Thymus (tissue), 11 donors: ENCODE results near the gene PCSK1N. TPM values are rescaled to one million over a fixed set of nuclear protein-coding genes. Genes with fewer than 3 reads are reported as not detected.

ENCODE experiments used
- DNase-seq, 9 donors: peaks; one replicate each; pipeline ENCODE4 v3.0.0-alpha.2; 2013; ENCODE audit warnings: low spot score in 9 of 9, low read depth in 6 of 9, missing footprints in 1 of 9
- H3K27ac ChIP-seq, 2 donors: one replicate each; pipeline ENCODE4 v1.5.1; 2013; ENCODE audit warnings: control low read depth in 1 of 2, low read depth in 1 of 2, low read length in 1 of 2, mild to moderate bottlenecking in 1 of 2, moderate library complexity in 1 of 2
- H3K27me3 ChIP-seq, 2 donors: one replicate each; pipeline ENCODE4 v1.5.1; 2013; ENCODE audit warnings: low read length in 1 of 2; ENCODE audit not compliant: control insufficient read depth in 2 of 2, insufficient read depth in 1 of 2
- H3K36me3 ChIP-seq, 2 donors: one replicate each; pipeline ENCODE4 v1.5.1; 2013; ENCODE audit warnings: low read length in 1 of 2, mild to moderate bottlenecking in 1 of 2, moderate library complexity in 1 of 2; ENCODE audit not compliant: control insufficient read depth in 2 of 2, insufficient read depth in 2 of 2
- H3K4me1 ChIP-seq, 2 donors: one replicate each; pipeline ENCODE4 v1.5.1; 2013; ENCODE audit warnings: low read length in 2 of 2; ENCODE audit not compliant: control insufficient read depth in 2 of 2, insufficient read depth in 2 of 2
- H3K4me3 ChIP-seq, 2 donors: one replicate each; pipeline ENCODE4 v1.5.1; 2013; ENCODE audit warnings: low read length in 2 of 2, control low read depth in 1 of 2, mild to moderate bottlenecking in 1 of 2
- H3K9me3 ChIP-seq, 2 donors: one replicate each; pipeline ENCODE4 v1.5.1; 2013; ENCODE audit warnings: low read length in 1 of 2, mild to moderate bottlenecking in 1 of 2; ENCODE audit not compliant: control insufficient read depth in 2 of 2, insufficient read depth in 1 of 2
- WGBS: extraction: QIAGEN DNeasy Blood & Tissue Kit; methylation state at CpG from one replicate; pipeline ENCODE4 v1.1.7; 2013; 5-methylcytosine and 5-hydroxymethylcytosine counted together
- polyA plus RNA-seq: library from polyadenylated mRNA; stranded (reverse); fragments of 200-250 nt; gene quantifications from one replicate; pipeline ENCODE4 v1.2.3, GENCODE V29; 2013
- total RNA-seq: library from RNA; stranded (reverse); fragments of 120-200 nt; gene quantifications from one replicate; pipeline ENCODE4 v1.2.4, GENCODE V29; 2013
- donor health status: healthy.

The PCSK1N gene
- total and polyA plus RNA-seq, 2 donors, result 0.33 to 0.55 TPM

GRCh38 chrX:48852857-48853256, 17.4 kb upstream of the PCSK1N start:
- H3K27ac ChIP-seq, result no peak overlapping the region
- 95% methylated on average over 7 of the region's 7 CpGs for WGBS
- H3K36me3 ChIP-seq, result no peaks in the 10 kb centered on the region
- DNase-seq, result no peak
- H3K9me3 ChIP-seq, result no peaks in the 10 kb centered on the region
- no peak overlapping the region for H3K4me3 ChIP-seq
- H3K27me3 ChIP-seq, result no peaks in the 10 kb centered on the region
- no peaks in the 10 kb centered on the region for H3K4me1 ChIP-seq

- H3K4me3 ChIP-seq, result no peak overlapping the region
- DNase-seq, result no peak
- H3K27ac ChIP-seq, result no peak overlapping the region
- no peaks in the 10 kb centered on the region for H3K36me3 ChIP-seq
- H3K9me3 ChIP-seq, result no peaks in the 10 kb centered on the region
- H3K27me3 ChIP-seq, result peaks cover 0 to 6% of the 10 kb centered on the region in 2 donors
- H3K4me1 ChIP-seq, result no peaks in the 10 kb centered on the region
- 0% methylated on average over 1 of the region's 1 CpG for WGBS
Measured at GRCh38 chrX:48848847-48849246, 13.4 kb upstream of the PCSK1N start.

DNA sequence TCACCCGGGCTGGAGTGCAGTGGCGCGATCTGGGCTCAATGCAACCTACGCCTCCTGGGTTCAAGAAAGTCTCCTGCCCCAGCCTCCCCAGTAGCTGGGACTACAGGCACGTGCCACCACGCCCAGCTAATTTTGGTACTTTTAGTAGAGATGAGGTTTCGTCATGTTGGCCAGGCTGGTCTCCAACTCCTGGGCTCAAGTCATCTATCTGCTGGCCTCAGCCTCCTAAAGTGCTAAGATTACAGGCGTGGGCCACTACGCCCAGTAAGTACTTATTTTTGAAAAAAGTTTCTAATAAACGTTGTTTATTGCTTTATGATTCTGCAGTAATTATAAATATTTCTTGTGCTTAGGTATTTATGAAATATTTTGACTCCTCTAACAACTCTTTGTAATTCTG, 4.3 kb upstream of the PCSK1N start:
- Histone ChIP-seq H3K36me3 (no peaks in the 10 kb centered on the region), H3K4me3 (no peak overlapping the region)
- WGBS, result 96% methylated on average over 10 of the region's 10 CpGs

DNA sequence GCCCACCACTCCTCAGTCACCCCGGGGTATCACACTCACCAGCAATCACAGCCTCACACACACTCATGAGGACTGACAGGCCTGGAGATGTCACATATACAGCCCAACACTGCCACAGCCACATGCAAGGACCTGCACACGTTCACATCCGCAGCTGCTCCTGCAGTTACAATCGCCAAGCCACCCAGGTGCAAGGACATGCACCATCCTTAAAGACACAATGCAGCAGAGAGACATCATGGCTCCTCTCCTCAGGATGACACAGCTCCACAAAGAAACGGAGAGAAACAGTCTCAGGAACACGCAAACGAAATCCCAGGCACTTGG, 1.1 kb downstream of the PCSK1N start:
- H3K27ac ChIP-seq, result no peak overlapping the region
- no peak overlapping the region for H3K4me3 ChIP-seq
- peaks cover 35 to 67% of the 10 kb centered on the region in 2 donors for H3K27me3 ChIP-seq
- WGBS, result 11% methylated on average over 7 of the region's 7 CpGs
- peaks cover 0 to 5% of the 10 kb centered on the region in 2 donors for H3K4me1 ChIP-seq
- peaks cover 0 to 8% of the 10 kb centered on the region in 2 donors for H3K9me3 ChIP-seq
- peak in 1 of 9 donors; percentile 18 for DNase-seq
- no peaks in the 10 kb centered on the region for H3K36me3 ChIP-seq

More for the DNA sequence above, 4.3 kb upstream of the PCSK1N start:
- peaks cover 0 to 3% of the 10 kb centered on the region in 2 donors for H3K4me1 ChIP-seq
- no peak overlapping the region for H3K27ac ChIP-seq
- no peak for DNase-seq
- peaks cover 0 to 3% of the 10 kb centered on the region in 2 donors for H3K9me3 ChIP-seq
- H3K27me3 ChIP-seq, result peaks cover 8 to 34% of the 10 kb centered on the region in 2 donors

DNA sequence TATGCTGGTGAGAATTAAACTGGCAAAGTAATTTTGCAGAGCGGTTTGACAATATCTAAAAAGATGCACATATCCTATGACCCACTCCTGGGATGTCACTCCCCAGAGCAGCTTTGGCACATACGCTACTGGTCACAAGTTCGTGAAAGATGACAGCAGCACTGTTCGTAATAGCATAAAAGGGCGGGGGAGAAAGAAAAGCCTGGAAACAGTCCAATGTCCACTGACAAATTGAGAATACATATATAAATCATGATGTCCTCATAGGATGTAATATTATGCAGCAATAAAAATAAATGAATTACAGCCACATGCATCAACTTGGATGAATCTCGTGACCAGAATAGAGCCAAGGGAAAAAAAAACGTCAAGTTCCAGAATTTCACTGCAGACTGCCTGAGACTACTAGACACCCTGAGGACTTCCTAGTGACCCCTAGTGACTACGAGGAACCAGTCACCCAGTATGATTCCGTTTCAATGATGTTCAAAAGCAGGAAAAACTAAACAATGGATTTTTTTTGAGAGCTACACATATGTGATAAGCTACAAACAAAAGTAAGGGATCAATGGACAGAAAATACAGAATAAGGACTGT, 1.8 kb downstream of the PCSK1N start:
- Histone ChIP-seq H3K4me3 (no peak overlapping the region), H3K27me3 (peaks cover 35 to 71% of the 10 kb centered on the region in 2 donors), H3K4me1 (peaks cover 0 to 5% of the 10 kb centered on the region in 2 donors), H3K9me3 (peaks cover 0 to 8% of the 10 kb centered on the region in 2 donors), H3K36me3 (no peaks in the 10 kb centered on the region), H3K27ac (no peak overlapping the region)
- DNase-seq, result no peak
- 41% methylated on average over 9 of the region's 9 CpGs for WGBS

- Histone ChIP-seq H3K4me1 (peaks cover 0 to 5% of the 10 kb centered on the region in 2 donors), H3K27ac (no peak overlapping the region), H3K4me3 (no peak overlapping the region), H3K27me3 (peaks cover 44 to 81% of the 10 kb centered on the region in 2 donors), H3K36me3 (no peaks in the 10 kb centered on the region), H3K9me3 (peaks cover 0 to 14% of the 10 kb centered on the region in 2 donors)
- 4% methylated on average over 56 of the region's 57 CpGs for WGBS
- no peak for DNase-seq
Measured at GRCh38 chrX:48831909-48832291, 3.5 kb downstream of the PCSK1N start.

DNA sequence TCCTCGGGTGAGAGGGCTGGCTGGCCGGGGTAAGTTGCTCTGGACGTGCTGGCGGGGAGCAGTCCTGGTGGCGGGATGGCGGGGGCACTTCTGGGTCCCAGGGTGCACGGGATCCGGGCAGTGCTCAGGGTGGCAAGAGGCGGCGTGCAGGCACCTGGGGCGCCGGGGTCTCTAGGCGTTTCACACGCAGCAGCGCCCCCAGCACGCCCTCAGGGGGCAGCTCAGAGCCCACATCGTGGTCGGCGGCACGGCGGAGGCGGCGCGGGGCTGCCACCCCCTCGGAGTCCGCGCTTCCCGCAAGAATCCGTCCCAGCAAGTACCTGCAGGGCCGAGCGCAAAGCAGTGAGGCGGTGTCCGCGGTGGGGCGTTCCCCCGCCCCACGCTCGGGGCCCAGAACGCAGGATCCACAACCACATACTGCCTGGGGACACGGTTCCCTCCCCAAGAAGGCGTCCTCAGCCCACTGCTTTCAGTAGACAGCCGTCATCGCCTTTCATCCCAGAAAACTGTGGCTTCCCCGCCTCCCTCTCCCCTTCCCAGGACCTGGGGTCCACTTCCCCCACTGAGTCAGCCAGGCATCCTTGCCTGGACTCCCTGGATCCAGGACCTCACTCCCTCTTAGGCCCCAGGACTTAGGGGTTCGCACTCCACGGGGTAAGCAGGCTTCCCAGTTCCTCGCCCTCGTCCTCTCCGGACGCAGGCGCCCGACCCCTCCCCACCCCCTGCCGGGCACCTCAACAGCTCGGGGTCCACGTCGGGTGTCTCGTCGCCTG, 4.1 kb downstream of the PCSK1N start:
- Histone ChIP-seq H3K36me3 (no peaks in the 10 kb centered on the region), H3K4me3 (no peak overlapping the region), H3K9me3 (peaks cover 0 to 16% of the 10 kb centered on the region in 2 donors), H3K4me1 (peaks cover 0 to 5% of the 10 kb centered on the region in 2 donors), H3K27me3 (peaks cover 45 to 81% of the 10 kb centered on the region in 2 donors), H3K27ac (no peak overlapping the region)
- DNase-seq, result no peak
- WGBS, result 16% methylated on average over 58 of the region's 58 CpGs

GRCh38 chrX:48829016-48829735, 6.2 kb downstream of the PCSK1N start:
- Histone ChIP-seq H3K4me1 (no peaks in the 10 kb centered on the region), H3K4me3 (no peak overlapping the region), H3K9me3 (peaks cover 0 to 19% of the 10 kb centered on the region in 2 donors), H3K27me3 (peaks cover 40 to 72% of the 10 kb centered on the region in 2 donors), H3K27ac (no peak overlapping the region), H3K36me3 (peaks cover 4 to 6% of the 10 kb centered on the region in 2 donors)
- 94% methylated on average over 24 of the region's 24 CpGs for WGBS
- no peak for DNase-seq

DNA sequence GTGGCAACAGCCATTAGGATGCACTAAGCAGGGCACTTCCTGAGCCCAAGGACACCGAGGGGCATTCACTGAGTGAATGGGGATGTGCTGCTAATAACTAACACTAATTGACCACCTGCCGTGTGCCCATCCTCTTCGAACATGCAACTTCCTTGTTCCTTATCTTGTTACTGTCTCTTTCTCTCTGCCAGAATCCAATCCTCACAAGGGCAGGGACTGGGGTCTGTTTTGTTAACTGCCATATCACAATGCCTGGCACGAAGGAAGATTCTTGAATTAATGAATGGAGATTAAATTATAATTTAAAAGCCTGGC, 7.8 kb downstream of the PCSK1N start:
- no peak overlapping the region for H3K27ac ChIP-seq
- no peak overlapping the region for H3K4me3 ChIP-seq
- peaks cover 13 to 14% of the 10 kb centered on the region in 2 donors for H3K36me3 ChIP-seq
- peaks cover 33 to 64% of the 10 kb centered on the region in 2 donors for H3K27me3 ChIP-seq
- WGBS, result 44% methylated on average over 4 of the region's 4 CpGs
- DNase-seq, result no peak
- no peaks in the 10 kb centered on the region for H3K4me1 ChIP-seq
- H3K9me3 ChIP-seq, result peaks cover 0 to 19% of the 10 kb centered on the region in 2 donors
